HG02610 (cell line): ENCODE measurements around the gene SCEL.
"Not testable (repeated sequence)": the region's sequence is repeated elsewhere in the genome, so short reads cannot be mapped to it uniquely, and the experiment has no call there.

Experiments
- ATAC-seq: cut with Tn5 transposase; IDR thresholded peaks from one replicate; pipeline ENCODE4 v1.9.1; 2021; ENCODE audit warnings: mild to moderate bottlenecking, moderate library complexity; ENCODE audit not compliant: unreplicated experiment

SCEL gene, protein sequence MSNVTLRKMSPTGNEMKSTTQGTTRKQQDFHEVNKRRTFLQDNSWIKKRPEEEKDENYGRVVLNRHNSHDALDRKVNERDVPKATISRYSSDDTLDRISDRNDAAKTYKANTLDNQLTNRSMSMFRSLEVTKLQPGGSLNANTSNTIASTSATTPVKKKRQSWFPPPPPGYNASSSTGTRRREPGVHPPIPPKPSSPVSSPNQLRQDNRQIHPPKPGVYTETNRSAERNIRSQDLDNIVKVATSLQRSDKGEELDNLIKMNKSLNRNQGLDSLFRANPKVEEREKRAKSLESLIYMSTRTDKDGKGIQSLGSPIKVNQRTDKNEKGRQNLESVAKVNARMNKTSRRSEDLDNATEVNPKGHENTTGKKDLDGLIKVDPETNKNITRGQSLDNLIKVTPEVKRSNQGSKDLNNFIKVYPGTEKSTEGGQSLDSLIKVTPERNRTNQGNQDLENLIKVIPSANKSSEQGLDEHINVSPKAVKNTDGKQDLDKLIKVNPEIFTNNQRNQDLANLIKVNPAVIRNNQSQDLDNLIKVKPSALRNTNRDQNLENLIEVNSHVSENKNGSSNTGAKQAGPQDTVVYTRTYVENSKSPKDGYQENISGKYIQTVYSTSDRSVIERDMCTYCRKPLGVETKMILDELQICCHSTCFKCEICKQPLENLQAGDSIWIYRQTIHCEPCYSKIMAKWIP

DNA sequence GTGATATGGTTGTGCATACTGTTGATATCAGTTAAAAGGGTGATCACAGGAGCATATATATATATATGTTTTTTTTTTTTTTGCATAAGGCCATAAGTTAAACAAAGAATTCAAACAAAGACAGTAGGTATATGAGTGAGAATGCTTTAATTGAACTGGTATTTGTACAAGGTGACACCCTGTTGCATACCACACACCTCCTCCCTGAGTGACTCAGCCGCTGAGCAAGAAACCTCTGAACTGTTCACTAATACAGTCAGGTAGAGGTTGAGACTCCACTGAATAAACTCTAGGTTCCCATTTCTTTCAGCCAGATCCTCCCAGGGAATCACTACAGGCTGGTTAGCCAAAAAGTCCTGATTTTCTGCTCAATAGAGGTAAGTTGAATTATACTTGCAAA, at the start of gene SCEL:
SCEL (plus strand) TSS at position 259 of the 400 bp plus-strand sequence. CDS start 20,170 bp downstream, outside the sequence.
- no peak for ATAC-seq

DNA sequence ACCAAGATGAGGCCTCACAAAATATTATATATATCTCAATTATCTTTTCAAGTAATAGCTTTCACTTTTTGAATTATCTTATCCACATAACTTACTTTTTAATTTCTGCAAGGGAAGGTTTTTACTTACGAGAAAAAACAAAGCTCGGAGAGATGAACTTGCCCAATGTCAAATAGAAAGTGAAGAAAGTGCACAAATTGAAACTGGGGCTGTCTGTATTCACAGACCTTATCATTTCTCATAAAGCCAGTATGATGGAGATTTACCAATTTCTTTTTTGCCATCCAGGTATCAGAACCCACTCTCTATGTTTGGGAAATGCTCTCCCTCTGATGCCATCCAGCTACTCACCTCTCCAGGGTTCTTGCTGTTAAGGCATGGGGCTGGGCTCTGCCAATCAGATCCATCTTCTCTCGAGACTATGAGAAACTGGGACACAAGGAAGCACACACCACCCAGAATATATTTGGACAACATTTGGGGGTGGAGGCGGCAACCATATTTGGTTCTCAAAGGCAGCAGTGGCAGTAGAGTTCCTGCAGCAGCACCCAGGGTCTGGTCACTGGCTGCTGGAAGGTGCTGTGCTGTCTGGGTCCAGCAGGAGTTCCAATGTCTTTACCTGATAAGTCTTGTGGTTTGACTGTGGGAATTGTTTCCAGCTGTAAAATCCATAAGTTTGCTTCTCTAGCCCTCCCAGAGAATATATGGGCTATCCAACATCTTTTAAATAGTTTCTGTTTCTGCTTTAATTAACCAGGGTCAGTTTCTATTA, 45.8 kb upstream of the SCEL start:
- ATAC-seq, result no peak

GRCh38 chr13:77492982-77493381, 42.5 kb upstream of the SCEL start:
- peak; percentile 67 for ATAC-seq

DNA sequence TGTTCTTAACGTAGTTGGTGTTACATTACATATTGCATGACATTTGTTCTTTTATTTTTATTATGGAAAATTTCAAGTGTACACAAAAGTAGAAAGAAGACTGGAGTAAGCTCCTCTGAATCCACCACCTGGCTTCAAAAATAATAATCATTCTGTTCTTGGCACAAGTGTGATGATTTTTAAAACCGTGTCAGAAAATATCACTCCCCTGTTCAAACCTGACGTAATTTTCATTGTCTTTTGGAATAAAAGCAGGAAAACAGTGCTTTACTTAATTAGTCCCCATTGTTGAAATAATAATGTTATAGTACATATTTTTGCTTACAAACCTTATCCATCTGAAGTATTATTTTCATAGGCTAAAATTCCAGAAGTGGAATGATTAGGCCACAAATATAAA, 41.3 kb upstream of the SCEL start:
- ATAC-seq, result no peak

DNA sequence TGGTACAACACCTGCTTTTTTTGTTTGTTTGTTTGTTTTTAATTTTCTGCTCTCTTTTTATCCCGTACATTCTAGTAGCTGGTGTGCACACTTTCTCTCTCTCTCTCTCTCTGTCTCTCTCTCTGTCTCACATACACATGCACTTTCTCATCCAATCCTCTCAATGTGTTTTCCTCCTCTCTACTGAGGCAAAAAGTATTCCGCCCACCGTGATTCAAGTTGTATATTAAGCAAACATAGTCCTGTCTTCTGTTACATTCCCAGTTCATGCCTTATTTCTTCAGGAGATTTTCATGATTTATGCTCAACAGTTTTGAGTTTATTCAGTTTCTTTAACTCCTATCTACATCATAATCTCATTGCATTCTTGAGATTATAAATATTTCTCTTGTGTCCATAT, 38.2 kb upstream of the SCEL start:
- ATAC-seq, result no peak

DNA sequence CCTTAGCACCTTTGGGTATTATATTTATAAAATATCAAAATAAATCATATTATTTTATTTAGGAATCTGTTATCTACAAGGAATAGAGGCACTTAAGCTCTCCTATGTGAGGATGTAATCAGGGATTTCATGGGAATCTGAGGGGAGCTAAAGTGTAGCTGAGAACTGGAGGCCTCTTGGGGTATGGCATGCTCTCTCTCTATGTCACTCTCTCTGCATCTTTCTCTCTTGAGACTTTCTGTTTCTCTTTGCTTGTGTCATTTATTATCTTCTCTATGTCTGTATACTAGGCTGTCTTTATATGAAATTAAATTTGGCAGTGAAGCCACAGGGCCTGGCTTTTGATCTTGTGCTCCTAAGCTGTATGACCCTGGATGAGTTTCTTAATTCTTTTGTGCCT, 37.7 kb upstream of the SCEL start:
- ATAC-seq, result no peak

- ATAC-seq, result peak; percentile 88
Measured at GRCh38 chr13:77502104-77502720, 33.3 kb upstream of the SCEL start.

DNA sequence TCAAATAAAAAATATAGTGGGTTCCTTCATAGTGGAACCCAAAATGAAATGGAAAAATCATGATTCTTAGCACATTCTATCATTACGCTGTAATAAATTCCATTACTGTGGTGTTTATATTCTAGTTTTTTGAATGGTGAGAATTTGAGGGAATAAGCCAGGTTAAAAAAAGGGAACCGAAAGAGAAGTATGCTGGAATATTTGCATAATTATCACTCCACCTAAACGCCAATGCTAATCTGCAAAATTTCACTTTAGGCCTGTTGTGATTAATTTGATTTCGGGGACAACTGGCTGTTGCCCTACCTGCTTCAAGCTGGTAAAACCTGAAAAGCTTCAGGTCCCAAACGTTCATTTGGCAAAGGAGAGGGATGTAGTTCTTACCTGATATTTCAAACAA, 32.1 kb upstream of the SCEL start:
- ATAC-seq, result no peak

DNA sequence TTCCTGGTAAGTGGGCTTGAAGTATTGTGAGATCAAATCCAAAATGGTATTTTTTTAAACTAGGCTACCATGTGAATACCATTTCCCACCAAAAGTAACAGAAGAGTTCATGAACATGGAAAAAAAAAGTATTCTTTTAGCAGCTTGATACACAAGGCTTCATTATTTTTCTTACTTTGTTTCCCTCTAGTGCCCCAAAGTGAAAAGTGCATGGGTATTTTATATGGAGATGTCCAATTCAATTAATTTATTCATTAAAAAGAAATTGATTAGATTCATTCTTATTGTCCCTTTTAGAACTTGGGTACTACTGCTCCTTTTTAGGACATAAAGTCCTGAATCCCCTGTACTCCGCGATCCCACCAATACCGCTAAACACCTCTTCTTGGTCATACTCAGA, 28.6 kb upstream of the SCEL start:
- ATAC-seq, result no peak

- ATAC-seq, result peak; percentile 47
Measured at GRCh38 chr13:77507931-77508776, 27.4 kb upstream of the SCEL start.

DNA sequence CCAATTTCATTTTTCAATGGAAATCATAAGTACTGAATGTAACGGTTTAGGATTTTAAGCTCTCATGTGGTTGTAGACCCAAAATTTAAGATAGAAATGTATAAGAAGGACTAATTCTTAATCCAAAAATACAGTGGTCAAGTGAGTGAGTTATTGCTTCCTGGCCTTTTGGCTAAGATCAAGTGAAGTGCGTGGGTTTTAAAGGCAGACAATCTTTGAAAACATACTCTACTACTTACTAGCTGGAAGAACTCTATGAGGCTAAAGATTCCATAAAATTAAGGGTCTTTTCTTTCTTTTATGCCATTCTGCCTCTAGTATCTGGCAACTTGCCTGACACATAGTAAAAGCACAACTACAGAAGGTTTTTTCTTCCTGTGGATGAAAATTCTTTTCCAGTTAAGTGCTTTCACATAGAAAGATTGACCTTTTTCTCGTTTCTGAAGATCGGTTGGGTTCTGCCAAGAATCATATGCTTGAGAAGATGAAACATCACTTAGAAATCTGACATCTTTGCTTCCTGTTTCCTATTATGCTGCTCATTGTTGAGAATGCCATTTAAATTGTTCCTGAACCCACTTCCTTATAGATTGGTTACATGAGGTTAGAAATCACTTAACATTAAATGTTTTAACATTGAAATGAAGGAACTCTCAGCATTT, 26.4 kb upstream of the SCEL start:
- no peak for ATAC-seq

- ATAC-seq, result no peak
Measured at GRCh38 chr13:77510156-77510555, 25.4 kb upstream of the SCEL start.

DNA sequence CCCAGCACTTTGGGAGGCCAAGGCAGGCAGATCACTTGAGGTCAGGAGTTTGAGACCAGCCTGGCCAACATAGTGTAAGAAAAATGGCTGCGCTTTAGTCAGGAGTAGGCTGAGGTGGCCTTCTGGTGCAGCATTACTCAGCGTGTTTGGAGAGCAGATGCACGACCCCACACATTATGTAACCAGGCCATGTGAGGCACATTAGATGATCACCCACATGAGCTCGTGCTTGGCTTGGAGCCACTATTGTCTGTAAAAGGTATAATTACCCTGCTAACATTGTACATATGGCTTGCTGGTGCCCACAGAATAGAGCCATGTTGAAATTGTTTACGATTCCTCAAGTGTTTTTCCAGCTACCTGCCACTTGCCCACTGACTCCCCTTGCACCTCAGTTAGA, 24.0 kb upstream of the SCEL start:
- ATAC-seq, result no peak

- peak; percentile 84 for ATAC-seq
Measured at GRCh38 chr13:77513719-77514335, 21.7 kb upstream of the SCEL start.

DNA sequence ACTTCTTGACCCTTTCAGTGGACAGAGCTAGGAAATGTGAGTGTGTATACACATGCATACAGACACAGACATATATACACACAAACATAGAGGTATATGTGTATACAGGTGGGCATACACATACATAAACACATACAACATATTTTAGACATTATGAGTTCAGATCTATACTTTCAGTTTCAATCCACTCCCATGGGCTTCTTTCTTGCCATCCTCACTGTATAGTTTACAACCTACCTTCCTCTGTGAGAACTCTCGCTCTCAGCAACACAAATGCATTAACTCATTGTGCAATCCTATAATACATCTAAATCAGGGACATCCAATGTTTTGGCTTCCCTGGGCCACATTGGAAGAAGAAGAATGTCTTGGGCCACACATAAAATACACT, 21.2 kb upstream of the SCEL start:
- ATAC-seq, result peak; percentile 81

DNA sequence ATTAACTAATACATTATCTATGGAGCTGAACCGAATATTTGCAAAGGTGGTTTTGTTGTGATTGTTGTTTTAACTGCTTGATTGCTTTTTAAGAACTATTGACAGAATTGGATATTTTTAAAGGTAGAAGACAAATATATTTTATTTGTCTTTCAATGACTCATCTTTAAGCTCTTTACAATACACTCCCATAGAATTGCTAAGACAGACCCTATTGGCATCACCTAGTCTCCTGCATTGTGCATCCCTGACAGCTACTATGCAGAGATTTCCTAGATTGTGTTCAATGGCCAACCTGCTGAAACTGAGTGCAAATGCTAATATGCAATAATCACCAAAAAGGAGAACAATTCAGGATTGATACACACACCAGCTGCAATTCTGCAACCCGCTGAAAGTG, 19.7 kb upstream of the SCEL start:
- ATAC-seq, result no peak

GRCh38 chr13:77516342-77516789, 19.1 kb upstream of the SCEL start:
- peak; percentile 53 for ATAC-seq

- ATAC-seq, result no peak
Measured at GRCh38 chr13:77518266-77518665, 17.2 kb upstream of the SCEL start.

- not testable (repeated sequence) for ATAC-seq
Measured at GRCh38 chr13:77519396-77519795, 16.1 kb upstream of the SCEL start.
